Calu3 (cell line): ENCODE measurements around the gene KLC1. TPM values are rescaled to one million over a fixed set of nuclear protein-coding genes. Genes with fewer than 3 reads are reported as not detected.

Experiments used
- BruUV-seq: library from RNA; stranded (reverse); fragments of 400-500 nt; replicated peaks from 2 replicates; lab custom pipeline; 2021; lab: Mats Ljungman, UMichigan
- CTCF ChIA-PET: fragments of 300-600 bp; sonication (Branson Sonifier 250); formaldehyde crosslinking; loops from one replicate; lab custom pipeline; 2022; ENCODE audit warnings: antibody characterized with exemption; lab: Charles Lee
- DNase-seq: peaks from one replicate; pipeline ENCODE4 v3.0.0; 2022
- H3K27ac Mint-ChIP-seq: one replicate; pipeline ENCODE4 v1.8.0; 2022; ENCODE audit warnings: mixed read lengths; ENCODE audit not compliant: unreplicated experiment
- H3K27me3 Mint-ChIP-seq: one replicate; pipeline ENCODE4 v1.8.0; 2022; ENCODE audit warnings: mixed read lengths; ENCODE audit not compliant: unreplicated experiment
- H3K36me3 Mint-ChIP-seq: one replicate; pipeline ENCODE4 v1.8.0; 2022; ENCODE audit warnings: mild to moderate bottlenecking, moderate library complexity, mixed read lengths; ENCODE audit not compliant: insufficient read depth, unreplicated experiment
- H3K4me1 Mint-ChIP-seq: one replicate; pipeline ENCODE4 v1.8.0; 2022; ENCODE audit warnings: mild to moderate bottlenecking, low read depth, mixed read lengths; ENCODE audit not compliant: unreplicated experiment
- H3K4me3 Mint-ChIP-seq: one replicate; pipeline ENCODE4 v1.8.0; 2022; ENCODE audit warnings: mild to moderate bottlenecking, low read depth, moderate library complexity, mixed read lengths; ENCODE audit not compliant: unreplicated experiment
- H3K9me3 Mint-ChIP-seq: one replicate; pipeline ENCODE4 v1.8.0; 2022; ENCODE audit warnings: low read depth, mixed read lengths; ENCODE audit not compliant: unreplicated experiment
- CTCF ChIP-seq: fragments of 200-600 bp; IDR thresholded peaks from one replicate; pipeline ENCODE4 v1.8.0; 2022; ENCODE audit warnings: antibody characterized with exemption; ENCODE audit not compliant: unreplicated experiment
- intact Hi-C: fragments of 100-400 bp; cut with micrococcal nuclease; formaldehyde crosslinking; loops from one replicate; pipeline ENCODE4 v1.10.0; 2022; ENCODE audit not compliant: unreplicated experiment
- total RNA-seq: library from RNA; stranded (reverse); gene quantifications from 2 replicates; pipeline ENCODE4 v1.2.3, GENCODE V29; 2022

Gene KLC1
- total RNA-seq, 1 experiment from 2014 or later, result 124 TPM

GRCh38 chr14:103654619-103655018 is 25.6 kb downstream of the KLC1 start:
- no peak for DNase-seq
- H3K9me3 Mint-ChIP-seq, result no peaks in the 10 kb centered on the region
- no peaks in the 10 kb centered on the region for H3K4me1 Mint-ChIP-seq
- H3K27ac Mint-ChIP-seq, result no peak overlapping the region
- peaks cover 27% of the 10 kb centered on the region for H3K36me3 Mint-ChIP-seq
- BruUV-seq, result no TSS peak
- intact Hi-C loops, result no loop called here
- no peak overlapping the region for H3K4me3 Mint-ChIP-seq
- CTCF ChIA-PET, result no interaction called here
- H3K27me3 Mint-ChIP-seq, result no peaks in the 10 kb centered on the region
- TF ChIP-seq CTCF, result no peak

- Mint-ChIP-seq H3K27ac (no peak overlapping the region), H3K9me3 (no peaks in the 10 kb centered on the region), H3K4me1 (no peaks in the 10 kb centered on the region), H3K36me3 (peaks cover 34% of the 10 kb centered on the region), H3K4me3 (no peak overlapping the region), H3K27me3 (no peaks in the 10 kb centered on the region)
- no peak for DNase-seq
- intact Hi-C loops, result no loop called here
- BruUV-seq, result no TSS peak
- CTCF ChIA-PET, result no interaction called here
- TF ChIP-seq CTCF, result no peak
Measured at GRCh38 chr14:103656031-103656755, 27.2 kb downstream of the KLC1 start.

DNA sequence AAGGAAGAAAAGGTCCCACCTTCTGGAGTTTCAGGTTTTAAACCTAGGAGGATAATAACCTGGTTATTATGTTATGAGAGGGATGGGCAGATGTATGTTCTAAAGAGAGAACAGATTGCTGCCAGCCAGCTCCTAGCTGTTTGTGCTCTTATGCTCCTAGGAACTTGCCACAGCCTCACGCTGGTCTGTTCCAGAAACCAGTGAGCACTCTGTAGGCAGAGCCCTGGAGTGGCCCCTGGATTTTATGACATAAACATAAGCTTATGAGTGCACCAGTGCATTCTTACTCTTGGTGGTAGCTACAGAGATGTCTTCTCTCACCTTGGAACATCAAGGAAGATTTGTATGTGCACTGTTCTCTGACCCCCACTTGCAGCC is 27.7 kb downstream of the KLC1 start:
- Mint-ChIP-seq H3K9me3 (no peaks in the 10 kb centered on the region), H3K36me3 (peaks cover 34% of the 10 kb centered on the region), H3K4me1 (no peaks in the 10 kb centered on the region), H3K27me3 (no peaks in the 10 kb centered on the region), H3K27ac (no peak overlapping the region), H3K4me3 (no peak overlapping the region)
- TF ChIP-seq CTCF, result no peak
- intact Hi-C loops, result no loop called here
- no TSS peak for BruUV-seq
- CTCF ChIA-PET, result no interaction called here
- DNase-seq, result no peak

DNA sequence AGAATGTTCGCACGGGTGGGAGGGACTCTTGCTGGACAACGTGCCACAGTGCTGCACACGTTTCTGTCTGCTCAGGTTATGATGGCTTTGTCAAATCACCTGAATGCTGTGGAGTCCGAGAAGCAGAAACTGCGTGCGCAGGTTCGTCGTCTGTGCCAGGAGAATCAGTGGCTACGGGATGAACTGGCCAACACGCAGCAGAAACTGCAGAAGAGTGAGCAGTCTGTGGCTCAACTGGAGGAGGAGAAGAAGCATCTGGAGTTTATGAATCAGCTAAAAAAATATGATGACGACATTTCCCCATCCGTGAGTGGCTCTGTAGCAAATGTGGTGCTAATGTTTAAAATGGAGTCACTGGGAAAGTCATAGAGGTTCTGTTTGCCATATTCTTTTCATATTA is 28.5 kb downstream of the KLC1 start:
- intact Hi-C loops, result no loop called here
- no peak for TF ChIP-seq CTCF
- Mint-ChIP-seq H3K4me1 (no peaks in the 10 kb centered on the region), H3K27me3 (no peaks in the 10 kb centered on the region), H3K36me3 (peaks cover 38% of the 10 kb centered on the region), H3K4me3 (no peak overlapping the region), H3K27ac (no peak overlapping the region), H3K9me3 (no peaks in the 10 kb centered on the region)
- CTCF ChIA-PET, result no interaction called here
- BruUV-seq, result no TSS peak
- no peak for DNase-seq
